ENCODE data around the gene TMEM225B. TPM values are rescaled to one million over a fixed set of nuclear protein-coding genes. Genes with fewer than 3 reads are reported as not detected.
"Not testable (repeated sequence)": the region's sequence is repeated elsewhere in the genome, so short reads cannot be mapped to it uniquely, and the experiment has no call there.

TMEM225B gene
- total RNA-seq, 2 donors from 2014 or later, result 0.74 TPM; not detected in 1

GRCh38 chr7:99631295-99632109 is 33.4 kb downstream of the TMEM225B start:
- Histone ChIP-seq H3K9me3 (no peaks in the 10 kb centered on the region), H3K27ac (no peak overlapping the region), H3K9ac (ENCODE audit: low read depth in 2 of 2, low read length in 2 of 2) (no peak overlapping the region), H3K4me3 (no peak overlapping the region), H3K36me3 (peaks cover 17% of the 10 kb centered on the region), H3K4me1 (no peaks in the 10 kb centered on the region), H3K27me3 (no peaks in the 10 kb centered on the region)
- DNase-seq, result no peak
- no peak for TF ChIP-seq CTCF (IDR thresholded peaks at IDR 0.05)
- intact Hi-C loops (cut with DNase I), result no loop called here

GRCh38 chr7:99637414-99637813 is 39.3 kb downstream of the TMEM225B start:
- H3K9ac ChIP-seq (ENCODE audit: low read depth in 2 of 2, low read length in 2 of 2); H3K27me3 ChIP-seq; DNase-seq; H3K4me1 ChIP-seq; intact Hi-C loops (cut with DNase I); H3K36me3 ChIP-seq; H3K4me3 ChIP-seq; H3K9me3 ChIP-seq; H3K27ac ChIP-seq: not testable (repeated sequence)

DNA sequence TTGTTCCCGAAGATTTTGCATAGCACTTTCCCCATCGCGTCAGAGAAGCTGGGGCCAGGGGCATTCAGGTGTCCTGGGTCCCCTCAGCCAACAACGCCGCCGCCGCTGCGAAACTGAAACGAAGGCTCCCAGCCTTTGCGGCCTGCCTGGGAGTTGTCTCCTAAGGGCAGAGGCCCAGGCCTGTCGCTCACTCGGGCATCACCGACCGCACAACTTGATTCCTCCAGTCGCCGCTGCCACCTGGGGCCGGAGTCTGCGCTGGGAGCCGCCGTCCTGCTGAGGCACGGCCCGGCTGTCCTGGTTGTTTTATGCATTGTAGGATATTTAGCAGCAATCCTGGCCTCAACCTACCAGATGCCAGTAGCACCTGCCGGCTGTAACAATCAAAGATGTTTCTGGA is 40.7 kb downstream of the TMEM225B start:
- no peaks in the 10 kb centered on the region for H3K27me3 ChIP-seq
- DNase-seq, result no peak
- no peaks in the 10 kb centered on the region for H3K36me3 ChIP-seq
- H3K9ac ChIP-seq (ENCODE audit: low read depth in 2 of 2, low read length in 2 of 2), result no peak overlapping the region
- no peak for TF ChIP-seq CTCF (IDR thresholded peaks at IDR 0.05)
- H3K4me3 ChIP-seq, result no peak overlapping the region
- no peaks in the 10 kb centered on the region for H3K4me1 ChIP-seq
- intact Hi-C loops (cut with DNase I), result no loop called here
- no peak overlapping the region for H3K27ac ChIP-seq
- no peaks in the 10 kb centered on the region for H3K9me3 ChIP-seq

GRCh38 chr7:99639267-99639666 is 41.2 kb downstream of the TMEM225B start:
- Histone ChIP-seq H3K4me3 (no peak overlapping the region), H3K27ac (no peak overlapping the region), H3K9me3 (no peaks in the 10 kb centered on the region), H3K27me3 (no peaks in the 10 kb centered on the region), H3K9ac (ENCODE audit: low read depth in 2 of 2, low read length in 2 of 2) (no peak overlapping the region), H3K4me1 (no peaks in the 10 kb centered on the region), H3K36me3 (no peaks in the 10 kb centered on the region)
- intact Hi-C loops (cut with DNase I), result no loop called here
- no peak for DNase-seq
- no peak for TF ChIP-seq CTCF (IDR thresholded peaks at IDR 0.05)

DNA sequence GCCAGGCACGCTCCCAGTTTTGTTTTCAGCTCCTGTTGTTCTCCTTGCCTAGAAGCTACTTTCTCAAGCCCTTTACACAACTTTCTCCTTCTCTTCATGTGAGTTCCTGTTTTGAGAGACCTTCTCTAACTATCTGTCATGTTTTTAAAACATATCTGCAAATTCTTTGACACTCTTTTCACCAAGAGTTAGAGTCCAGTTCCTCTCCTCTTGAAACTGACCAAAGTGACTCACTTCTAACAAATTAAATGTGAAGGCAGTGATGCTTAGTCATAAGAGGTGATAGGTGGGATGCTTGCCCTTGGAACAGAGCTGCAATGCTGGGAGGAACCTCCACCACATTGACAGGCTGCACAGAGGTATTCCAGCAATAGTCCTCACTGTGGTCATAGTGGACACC is 44.0 kb downstream of the TMEM225B start:
- no peak for DNase-seq
- Histone ChIP-seq H3K4me1 (no peaks in the 10 kb centered on the region), H3K36me3 (no peaks in the 10 kb centered on the region), H3K9me3 (no peaks in the 10 kb centered on the region), H3K9ac (ENCODE audit: low read depth in 2 of 2, low read length in 2 of 2) (no peak overlapping the region), H3K4me3 (no peak overlapping the region), H3K27ac (no peak overlapping the region), H3K27me3 (no peaks in the 10 kb centered on the region)
- intact Hi-C loops (cut with DNase I), result no loop called here
- no peak for TF ChIP-seq CTCF (IDR thresholded peaks at IDR 0.05)

- Histone ChIP-seq H3K36me3 (no peaks in the 10 kb centered on the region), H3K4me3 (no peak overlapping the region), H3K4me1 (no peaks in the 10 kb centered on the region), H3K27ac (no peak overlapping the region), H3K27me3 (no peaks in the 10 kb centered on the region), H3K9ac (ENCODE audit: low read depth in 2 of 2, low read length in 2 of 2) (no peak overlapping the region), H3K9me3 (no peaks in the 10 kb centered on the region)
- intact Hi-C loops (cut with DNase I), result no loop called here
- no peak for DNase-seq
- TF ChIP-seq CTCF (IDR thresholded peaks at IDR 0.05), result no peak
These were observed 45.4 kb downstream of the TMEM225B start for GRCh38 chr7:99643464-99643863.
